Stimulated activated naive CD8-positive, alpha-beta T cell treated with anti-CD3 and anti-CD28 coated beads, Interleukin-15, Interleukin-2, amounts not matched to agents 100 ng/mL and 50 ng/mL, for 24 hours (primary cell): Measurements from ENCODE around the gene CENPF.
"Not testable (repeated sequence)": the region's sequence is repeated elsewhere in the genome, so short reads cannot be mapped to it uniquely, and the experiment has no call there.

Experiments used
- H3K27ac Mint-ChIP-seq: one replicate; pipeline ENCODE4 v1.8.0; 2021; ENCODE audit warnings: mild to moderate bottlenecking, mixed read lengths
- H3K27me3 Mint-ChIP-seq: one replicate; pipeline ENCODE4 v1.8.0; 2021; ENCODE audit warnings: mixed read lengths
- H3K36me3 Mint-ChIP-seq: one replicate; pipeline ENCODE4 v1.8.0; 2021; ENCODE audit warnings: low read depth, mixed read lengths
- H3K4me1 Mint-ChIP-seq: one replicate; pipeline ENCODE4 v1.8.0; 2021; ENCODE audit warnings: low read depth, mixed read lengths
- H3K4me3 Mint-ChIP-seq: one replicate; pipeline ENCODE4 v1.8.0; 2021; ENCODE audit warnings: mild to moderate bottlenecking, mixed read lengths
- H3K9me3 Mint-ChIP-seq: one replicate; pipeline ENCODE4 v1.8.0; 2021; ENCODE audit warnings: mixed read lengths

Gene CENPF

GRCh38 chr1:214605484-214605883 is 2.5 kb downstream of the CENPF start:
- H3K4me3 Mint-ChIP-seq, H3K27ac Mint-ChIP-seq, H3K27me3 Mint-ChIP-seq, H3K9me3 Mint-ChIP-seq: not testable (repeated sequence)
- peaks cover 10% of the 10 kb centered on the region for H3K36me3 Mint-ChIP-seq
- peaks cover 22% of the 10 kb centered on the region for H3K4me1 Mint-ChIP-seq

DNA sequence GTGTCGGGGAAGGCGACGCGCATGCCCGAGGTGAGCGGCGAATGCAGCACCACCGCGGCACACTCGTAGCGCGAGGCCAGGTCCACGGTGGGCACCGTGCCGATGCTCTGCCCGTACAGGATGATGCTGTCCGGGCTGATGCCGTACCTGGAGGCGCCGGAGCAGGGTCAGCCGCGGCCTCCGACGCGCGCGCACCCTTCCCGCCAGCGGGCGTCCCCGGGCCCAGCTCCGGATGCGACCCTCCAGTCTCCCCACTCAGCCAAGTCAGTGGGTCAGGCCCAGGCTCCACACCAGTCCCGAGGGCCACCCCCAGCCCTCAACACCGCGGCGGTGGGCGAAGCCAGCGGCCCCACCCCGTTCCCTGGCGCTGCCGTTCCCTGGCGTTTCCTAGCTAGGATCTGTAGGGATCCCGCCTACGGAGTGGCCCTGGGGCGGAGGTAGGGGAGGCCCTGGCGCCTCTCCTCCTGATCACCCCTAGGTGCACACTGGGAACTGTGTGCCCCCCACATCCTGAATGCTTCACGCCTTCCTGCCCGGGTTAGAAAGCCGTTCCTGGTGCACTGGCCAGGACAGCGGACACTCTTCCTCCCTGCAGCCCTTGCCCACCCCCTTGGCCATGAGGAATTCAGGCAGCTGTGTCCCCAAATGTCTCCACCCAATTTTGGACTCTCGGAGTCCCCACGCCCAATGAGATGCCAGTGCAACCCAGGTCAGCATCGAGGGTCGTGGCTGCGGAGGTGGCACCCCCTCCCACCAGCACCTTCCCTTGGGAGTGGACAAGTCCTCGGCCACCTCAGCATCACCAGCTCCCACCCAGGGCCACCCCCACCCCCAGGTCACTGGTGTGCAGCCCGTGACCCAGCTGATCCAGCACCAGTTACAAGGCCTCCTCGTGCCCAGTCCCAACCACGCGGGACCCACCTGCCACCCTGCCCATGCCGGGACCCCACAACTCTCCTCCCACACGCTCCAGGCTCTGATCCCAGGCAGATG is 3.2 kb downstream of the CENPF start:
- Mint-ChIP-seq H3K36me3 (peaks cover 12% of the 10 kb centered on the region), H3K4me1 (peaks cover 22% of the 10 kb centered on the region)
- H3K9me3 Mint-ChIP-seq, H3K27me3 Mint-ChIP-seq, H3K4me3 Mint-ChIP-seq, H3K27ac Mint-ChIP-seq: not testable (repeated sequence)

DNA sequence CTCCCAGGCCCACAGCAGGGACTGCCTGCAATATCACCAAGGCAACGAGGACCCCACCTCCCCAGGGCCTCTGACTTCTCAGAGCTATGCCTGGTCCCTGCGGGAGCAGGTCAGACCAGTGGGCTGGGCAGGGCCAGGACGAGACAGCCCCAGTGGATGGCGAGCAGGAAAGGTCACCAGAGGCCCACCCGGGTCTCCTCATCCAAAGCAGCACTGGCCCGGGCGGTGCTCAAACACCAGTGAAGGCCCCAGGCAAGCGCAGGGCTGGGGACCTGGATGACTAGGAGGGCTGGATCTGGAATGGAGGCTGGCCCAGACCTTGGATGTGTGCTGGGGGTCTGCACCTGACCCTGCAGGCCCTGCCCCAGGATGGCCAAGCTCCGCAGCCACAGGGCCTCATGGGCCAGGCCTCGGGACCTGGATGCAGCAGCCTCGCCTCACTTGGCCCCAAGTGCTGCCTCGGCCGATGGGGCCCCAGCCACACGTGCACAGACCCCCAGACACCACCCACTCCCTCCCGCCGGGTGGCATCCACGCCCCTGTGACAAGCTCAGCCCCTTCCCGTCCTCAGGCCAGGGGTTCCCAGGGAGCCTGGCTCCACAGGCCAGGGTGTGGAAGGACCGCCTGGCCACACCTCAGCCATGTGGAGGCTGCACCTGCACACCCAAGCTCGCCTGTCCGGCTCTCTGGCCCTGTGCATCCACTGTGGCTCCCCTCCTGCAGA is 4.7 kb downstream of the CENPF start:
- H3K9me3 Mint-ChIP-seq, H3K27ac Mint-ChIP-seq, H3K4me3 Mint-ChIP-seq, H3K27me3 Mint-ChIP-seq: not testable (repeated sequence)
- Mint-ChIP-seq H3K4me1 (peaks cover 14% of the 10 kb centered on the region), H3K36me3 (peaks cover 18% of the 10 kb centered on the region)

DNA sequence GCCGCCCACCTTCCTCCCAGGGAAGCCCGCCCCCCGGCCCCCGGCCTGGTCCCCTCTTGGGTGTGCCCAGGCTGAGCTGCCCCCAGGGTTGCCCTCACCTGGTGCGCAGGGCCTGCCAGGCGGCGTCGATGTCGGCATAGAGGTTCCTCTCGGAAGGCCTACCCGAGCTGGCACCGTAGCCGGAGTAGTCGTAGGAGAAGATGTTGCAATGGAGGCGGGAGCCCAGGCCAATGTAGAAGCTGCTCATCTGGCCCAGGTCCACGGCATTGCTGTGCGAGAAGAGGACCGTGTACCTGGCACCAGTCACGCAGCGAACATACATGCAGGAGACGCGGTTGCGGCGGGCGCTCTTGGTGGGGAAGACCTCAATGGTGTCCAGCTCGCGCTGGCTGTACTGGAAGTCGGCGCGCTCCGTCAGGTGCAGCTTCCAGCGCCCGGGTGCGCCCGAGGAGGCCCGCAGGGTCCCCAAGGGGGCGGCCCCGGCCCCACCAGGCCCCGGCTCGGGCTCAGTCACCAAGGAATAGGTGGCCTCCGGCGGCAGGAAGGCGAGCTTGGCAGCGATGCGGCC is 5.3 kb downstream of the CENPF start:
- not testable (repeated sequence) for H3K9me3 Mint-ChIP-seq, H3K4me3 Mint-ChIP-seq, H3K27me3 Mint-ChIP-seq, H3K4me1 Mint-ChIP-seq, H3K27ac Mint-ChIP-seq
- H3K36me3 Mint-ChIP-seq, result peaks cover 21% of the 10 kb centered on the region

- peaks cover 25% of the 10 kb centered on the region for H3K36me3 Mint-ChIP-seq
- not testable (repeated sequence) for H3K27me3 Mint-ChIP-seq, H3K4me1 Mint-ChIP-seq, H3K9me3 Mint-ChIP-seq, H3K4me3 Mint-ChIP-seq, H3K27ac Mint-ChIP-seq
These were observed 5.8 kb downstream of the CENPF start for GRCh38 chr1:214608817-214609216.

DNA sequence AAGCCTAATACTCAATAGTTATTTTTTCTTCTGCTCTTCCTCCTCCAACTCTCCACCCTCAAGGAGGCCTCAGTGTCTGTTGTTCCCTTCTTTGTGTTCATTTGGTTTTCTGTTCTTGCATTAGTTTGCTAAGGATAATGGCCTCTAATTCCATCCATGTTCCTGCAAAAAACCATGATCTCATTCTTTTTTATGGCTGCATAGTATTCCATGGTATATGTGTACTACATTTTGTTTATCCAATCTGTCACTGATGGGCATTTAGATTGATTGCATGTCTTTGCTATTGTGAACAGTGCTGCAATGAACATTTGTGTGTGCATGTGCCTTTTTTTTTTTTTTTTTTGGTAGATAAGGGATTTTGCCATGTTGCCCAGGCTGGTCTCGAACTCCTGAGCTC is 6.7 kb downstream of the CENPF start:
- Mint-ChIP-seq H3K4me3 (no peak overlapping the region), H3K4me1 (peaks cover under 1% of the 10 kb centered on the region), H3K27ac (no peak overlapping the region), H3K36me3 (peaks cover 31% of the 10 kb centered on the region), H3K27me3 (no peaks in the 10 kb centered on the region), H3K9me3 (peaks cover 8% of the 10 kb centered on the region)

DNA sequence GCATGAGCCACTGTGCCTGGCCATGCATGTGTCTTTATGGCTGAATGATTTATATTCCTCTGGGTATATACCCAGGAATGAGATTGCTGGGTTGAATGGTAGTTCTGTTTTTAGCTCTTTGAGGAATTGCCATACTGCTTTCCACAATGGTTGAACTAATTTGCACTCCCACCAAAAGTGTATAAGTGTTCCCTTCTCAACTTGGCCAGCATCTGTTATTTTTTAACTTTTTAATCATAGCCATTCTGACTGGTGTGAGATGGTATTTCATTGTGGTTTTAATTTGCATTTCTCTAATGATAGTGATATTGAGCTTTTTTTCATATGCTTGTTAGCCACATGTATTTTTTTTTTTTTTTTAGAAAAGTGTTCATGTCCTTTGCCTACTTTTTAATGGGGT is 7.1 kb downstream of the CENPF start:
- H3K4me1 Mint-ChIP-seq, H3K9me3 Mint-ChIP-seq, H3K27me3 Mint-ChIP-seq, H3K4me3 Mint-ChIP-seq, H3K27ac Mint-ChIP-seq: not testable (repeated sequence)
- peaks cover 33% of the 10 kb centered on the region for H3K36me3 Mint-ChIP-seq

DNA sequence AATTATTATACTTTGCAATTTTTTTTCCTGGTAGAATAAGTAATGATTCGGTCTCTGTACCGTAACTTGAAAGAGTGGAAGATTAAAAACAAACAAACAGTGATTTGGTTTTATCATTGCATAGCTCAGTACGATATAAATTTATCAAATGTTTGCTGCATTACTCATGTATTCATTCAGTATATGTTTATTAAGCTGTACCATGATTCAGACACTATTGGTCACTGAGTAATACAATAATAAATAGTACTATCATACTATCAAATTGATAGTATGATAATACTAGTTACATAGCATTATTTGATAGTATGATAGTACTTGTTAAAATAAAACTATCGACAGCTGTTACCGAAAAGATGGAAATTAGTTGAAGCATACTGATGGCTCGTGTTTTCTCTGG is 12.1 kb downstream of the CENPF start:
- Mint-ChIP-seq H3K9me3 (no peaks in the 10 kb centered on the region), H3K4me1 (peaks cover 8% of the 10 kb centered on the region), H3K27me3 (no peaks in the 10 kb centered on the region), H3K4me3 (no peak overlapping the region), H3K36me3 (peaks cover 56% of the 10 kb centered on the region), H3K27ac (no peak overlapping the region)

DNA sequence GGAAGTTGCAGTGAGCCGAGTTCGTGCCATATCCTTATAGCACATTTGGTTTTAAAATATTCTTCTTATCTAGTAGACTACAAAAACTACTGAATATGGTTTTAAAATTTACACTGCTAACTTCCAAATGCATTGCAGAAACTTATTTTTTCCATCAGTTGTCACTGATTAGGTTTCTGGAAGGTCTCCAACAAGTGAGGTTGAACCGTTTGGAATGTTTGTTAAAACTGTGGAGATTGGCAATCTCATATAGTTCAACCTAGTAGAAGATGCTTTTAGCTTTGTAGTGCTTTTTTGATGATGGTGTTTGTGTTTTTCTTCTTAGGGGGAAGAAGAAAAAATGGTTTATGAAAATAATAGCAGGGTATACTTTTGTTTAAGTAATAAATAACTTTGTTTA is 12.9 kb downstream of the CENPF start:
- H3K27ac Mint-ChIP-seq, result no peak overlapping the region
- no peak overlapping the region for H3K4me3 Mint-ChIP-seq
- H3K27me3 Mint-ChIP-seq, result no peaks in the 10 kb centered on the region
- peaks cover 62% of the 10 kb centered on the region for H3K36me3 Mint-ChIP-seq
- H3K9me3 Mint-ChIP-seq, result no peaks in the 10 kb centered on the region
- H3K4me1 Mint-ChIP-seq, result peaks cover 8% of the 10 kb centered on the region

GRCh38 chr1:214617246-214617645 is 14.3 kb downstream of the CENPF start:
- Mint-ChIP-seq H3K36me3 (peaks cover 66% of the 10 kb centered on the region), H3K9me3 (no peaks in the 10 kb centered on the region), H3K27ac (no peak overlapping the region), H3K4me3 (no peak overlapping the region), H3K27me3 (no peaks in the 10 kb centered on the region), H3K4me1 (peaks cover 8% of the 10 kb centered on the region)

- Mint-ChIP-seq H3K4me3 (no peak overlapping the region), H3K27me3 (no peaks in the 10 kb centered on the region), H3K36me3 (peaks cover 67% of the 10 kb centered on the region), H3K27ac (no peak overlapping the region), H3K9me3 (no peaks in the 10 kb centered on the region), H3K4me1 (peaks cover 8% of the 10 kb centered on the region)
These were observed 14.8 kb downstream of the CENPF start for GRCh38 chr1:214617843-214618242.

DNA sequence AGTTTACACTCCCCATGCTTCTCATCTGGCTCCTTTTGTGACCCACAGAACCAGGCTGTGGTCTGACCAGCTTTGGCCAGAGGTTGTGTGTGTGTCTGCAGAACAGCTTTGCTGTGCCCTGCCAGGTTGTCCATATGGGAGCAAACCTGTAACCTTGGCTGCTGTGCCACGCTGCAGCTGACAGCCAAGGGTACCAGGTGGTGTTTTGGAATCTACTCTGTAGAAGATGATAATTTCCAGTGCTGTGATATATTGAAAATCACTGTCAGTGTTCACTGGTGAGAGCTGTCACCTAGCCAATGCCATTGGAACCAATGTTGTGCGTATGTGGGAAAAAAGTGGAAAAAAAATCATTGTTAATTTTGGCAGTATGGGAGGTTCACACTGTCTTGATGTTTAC is 18.2 kb downstream of the CENPF start:
- H3K4me3 Mint-ChIP-seq, result no peak overlapping the region

GRCh38 chr1:214623430-214623829 is 20.4 kb downstream of the CENPF start:
- no peaks in the 10 kb centered on the region for H3K4me1 Mint-ChIP-seq
- no peak overlapping the region for H3K27ac Mint-ChIP-seq
- H3K27me3 Mint-ChIP-seq, result no peaks in the 10 kb centered on the region
- no peaks in the 10 kb centered on the region for H3K9me3 Mint-ChIP-seq
- H3K4me3 Mint-ChIP-seq, result no peak overlapping the region
- peaks cover 46% of the 10 kb centered on the region for H3K36me3 Mint-ChIP-seq

More for the DNA sequence above, 18.2 kb downstream of the CENPF start:
- Mint-ChIP-seq H3K36me3 (peaks cover 57% of the 10 kb centered on the region), H3K27me3 (no peaks in the 10 kb centered on the region), H3K27ac (no peak overlapping the region), H3K4me1 (peaks cover 4% of the 10 kb centered on the region), H3K9me3 (no peaks in the 10 kb centered on the region)

DNA sequence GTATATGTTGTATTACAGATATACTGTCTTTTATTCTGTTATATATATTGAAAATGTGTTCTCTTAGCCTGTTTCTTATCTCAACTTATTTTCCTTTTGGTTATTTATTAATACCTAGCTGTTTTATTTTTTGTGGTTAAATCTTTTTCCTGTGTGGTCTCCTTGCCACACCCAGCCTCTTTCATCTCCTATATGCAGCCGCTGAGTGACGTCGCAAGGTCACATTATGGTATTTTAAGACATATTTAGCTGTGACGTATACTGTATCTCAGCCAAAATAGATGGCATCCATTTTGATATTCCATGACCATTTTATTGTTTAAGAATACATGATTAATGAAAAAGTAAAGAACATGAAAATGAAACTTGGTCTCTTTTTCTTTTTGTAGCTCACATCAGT is 29.1 kb downstream of the CENPF start:
- Mint-ChIP-seq H3K27ac (no peak overlapping the region), H3K4me3 (no peak overlapping the region), H3K9me3 (no peaks in the 10 kb centered on the region), H3K36me3 (peaks cover 66% of the 10 kb centered on the region), H3K4me1 (peaks cover 16% of the 10 kb centered on the region), H3K27me3 (no peaks in the 10 kb centered on the region)

DNA sequence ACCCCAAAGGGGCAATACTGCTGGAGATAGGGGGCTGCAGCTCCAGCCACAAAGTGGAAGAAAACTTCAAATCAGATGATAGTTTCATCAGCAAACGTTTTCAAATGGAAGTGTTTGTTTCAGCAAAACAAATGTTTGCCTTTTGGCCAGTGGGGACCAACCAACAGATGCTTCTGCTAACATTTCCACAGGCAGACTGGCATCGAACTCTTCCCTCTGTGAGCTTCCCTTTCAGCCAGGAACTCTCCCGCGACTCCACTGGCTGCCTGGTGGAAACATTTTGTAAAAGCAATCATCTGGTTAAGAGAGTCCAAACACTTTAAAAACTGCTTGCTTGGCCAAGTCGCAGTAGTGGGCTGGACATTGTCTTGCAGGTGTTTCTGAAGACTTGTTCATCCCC is 30.7 kb downstream of the CENPF start:
- H3K9me3 Mint-ChIP-seq, result no peaks in the 10 kb centered on the region
- H3K4me1 Mint-ChIP-seq, result peaks cover 32% of the 10 kb centered on the region
- no peak overlapping the region for H3K4me3 Mint-ChIP-seq
- H3K36me3 Mint-ChIP-seq, result peaks cover 78% of the 10 kb centered on the region
- no peaks in the 10 kb centered on the region for H3K27me3 Mint-ChIP-seq
- H3K27ac Mint-ChIP-seq, result no peak overlapping the region
